HG03457 (cell line): ENCODE measurements around the gene TTL.
"Not testable (repeated sequence)": the region's sequence is repeated elsewhere in the genome, so short reads cannot be mapped to it uniquely, and the experiment has no call there.

Experiments used
- ATAC-seq: cut with Tn5 transposase; IDR thresholded peaks from one replicate; pipeline ENCODE4 v1.9.1; 2021; ENCODE audit warnings: moderate number of reproducible peaks; ENCODE audit not compliant: unreplicated experiment

Gene TTL

DNA sequence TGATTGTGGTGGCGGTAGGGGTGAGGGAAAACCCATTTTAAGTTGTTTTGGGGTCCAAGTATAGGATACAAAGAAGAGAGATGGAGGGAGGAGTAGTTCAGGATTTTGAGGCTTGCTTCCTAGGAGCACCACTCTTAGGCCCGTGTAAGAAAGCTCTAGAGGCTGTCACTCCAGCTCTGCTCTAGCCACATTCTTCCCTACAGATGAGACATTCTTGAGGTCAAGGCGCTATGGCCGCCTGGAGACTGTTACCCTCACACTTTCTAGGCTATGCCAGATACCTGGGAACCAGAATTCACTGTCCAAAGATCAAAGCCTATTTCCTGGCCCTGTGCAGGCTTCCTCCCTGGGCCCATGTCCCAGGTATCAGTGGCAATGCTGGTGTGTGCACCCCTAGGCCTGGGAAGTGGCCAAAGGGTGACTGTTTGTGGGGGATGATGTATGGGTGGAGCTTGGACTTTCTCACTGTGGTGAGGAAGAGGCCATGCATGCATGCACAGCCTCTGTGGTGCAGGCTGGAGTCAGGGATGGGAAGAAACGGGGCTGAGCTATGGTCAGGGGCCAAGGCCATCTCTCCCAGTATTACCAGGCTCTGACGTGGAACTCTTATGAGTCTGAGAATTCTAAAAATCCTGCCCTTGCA is 7.0 kb upstream of the TTL start:
- ATAC-seq, result no peak

DNA sequence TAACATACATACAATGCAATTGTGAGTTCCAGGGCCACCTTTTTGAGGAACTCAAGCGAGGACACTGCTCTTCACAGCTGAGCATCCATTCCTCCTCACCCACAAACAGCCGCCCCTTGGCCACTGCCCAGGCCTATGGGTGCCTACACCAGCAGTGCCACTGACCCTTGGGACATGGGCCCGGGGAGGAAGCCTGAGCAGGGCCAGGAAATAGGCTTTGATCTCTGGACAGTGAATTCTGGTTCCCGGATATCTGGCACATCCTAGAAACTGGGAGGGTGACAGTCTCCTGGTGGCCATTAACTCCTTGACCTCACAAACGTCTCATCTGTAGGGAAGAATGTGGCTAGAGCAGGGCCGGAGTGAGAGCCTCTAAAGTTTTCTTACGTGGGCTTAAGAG is 5.5 kb upstream of the TTL start:
- ATAC-seq, result no peak

DNA sequence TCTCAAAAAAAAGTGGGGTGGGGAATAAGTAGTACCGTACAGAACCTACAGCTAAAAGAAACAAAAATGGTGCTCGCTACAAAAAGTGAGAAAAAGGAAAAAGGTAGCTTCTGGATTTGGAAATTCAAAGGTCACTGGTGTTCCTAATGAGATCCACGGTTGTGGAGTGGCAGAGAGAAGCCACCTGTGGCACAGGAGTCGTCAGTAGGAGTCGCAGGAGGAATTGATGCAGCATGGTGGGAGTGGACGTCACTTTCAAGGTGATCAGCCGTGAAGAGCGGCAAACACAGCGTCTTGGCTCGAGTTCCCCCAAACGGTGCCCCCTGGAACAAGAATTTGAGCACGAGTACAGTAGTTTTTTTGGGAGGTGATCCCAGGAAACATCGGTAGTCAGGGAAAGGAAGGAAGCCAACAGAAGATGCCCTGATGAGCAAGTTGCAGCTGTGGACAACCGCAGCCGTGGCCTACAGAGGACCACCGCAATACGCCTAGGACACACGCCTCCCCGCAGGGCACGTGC is 1.4 kb upstream of the TTL start:
- ATAC-seq, result no peak

DNA sequence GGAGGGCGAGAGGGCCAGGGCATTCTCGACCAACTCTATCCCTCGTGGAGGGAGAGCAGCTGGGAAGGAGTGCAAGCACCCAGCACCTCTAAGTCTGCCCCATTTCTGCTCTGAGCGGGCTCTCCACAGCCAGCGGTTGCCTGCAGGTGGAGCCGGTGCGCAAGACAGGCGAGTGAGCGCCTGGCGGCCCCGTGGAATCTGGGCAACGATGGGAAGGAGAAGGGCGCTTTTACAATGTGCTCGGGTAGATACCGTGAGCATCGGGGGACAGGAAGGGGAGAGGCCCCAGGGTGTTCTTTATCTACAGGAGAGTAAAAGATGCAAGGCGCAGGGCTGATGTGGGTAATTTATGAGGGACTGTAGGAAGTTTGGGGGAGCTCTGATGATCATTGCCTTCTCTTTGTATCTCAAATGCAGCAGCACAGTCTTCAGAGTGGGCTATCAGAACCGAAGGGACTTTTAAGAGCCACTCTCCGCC is 867 bp upstream of the TTL start:
- peak; percentile 54 for ATAC-seq

DNA sequence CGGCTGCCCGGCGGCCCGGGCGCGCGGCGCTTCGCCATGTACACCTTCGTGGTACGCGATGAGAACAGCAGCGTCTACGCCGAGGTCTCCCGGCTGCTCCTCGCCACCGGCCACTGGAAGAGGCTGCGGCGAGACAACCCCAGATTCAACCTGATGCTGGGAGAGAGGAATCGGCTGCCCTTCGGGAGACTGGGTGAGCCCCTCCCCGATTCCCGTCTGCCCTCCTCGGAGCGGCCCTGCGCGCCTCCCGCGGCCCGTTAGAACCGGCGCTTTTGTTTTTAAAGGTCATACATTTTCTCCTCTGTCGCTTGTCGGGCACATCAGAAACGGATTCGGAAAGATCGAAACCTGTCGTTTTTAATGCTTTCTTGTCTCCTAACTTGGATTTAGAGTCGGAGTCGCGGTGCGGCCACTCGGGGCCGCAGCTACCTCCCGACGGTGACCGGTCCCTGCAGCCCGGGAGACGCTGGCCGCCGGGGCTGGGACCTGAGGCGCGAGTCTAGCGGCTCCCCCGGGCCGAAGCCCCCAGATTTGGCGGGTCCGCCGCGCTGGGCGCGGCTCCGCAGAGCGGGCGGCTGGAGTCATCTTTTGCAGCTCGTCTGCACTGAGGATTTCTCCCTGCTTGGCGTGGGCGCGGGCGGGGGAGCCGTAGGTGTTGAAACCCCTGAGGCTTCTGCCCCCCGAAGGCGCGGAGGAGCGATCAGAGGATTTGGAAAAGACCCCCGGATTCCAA is 519 bp downstream of the TTL start:
- ATAC-seq, result peak; percentile 9

DNA sequence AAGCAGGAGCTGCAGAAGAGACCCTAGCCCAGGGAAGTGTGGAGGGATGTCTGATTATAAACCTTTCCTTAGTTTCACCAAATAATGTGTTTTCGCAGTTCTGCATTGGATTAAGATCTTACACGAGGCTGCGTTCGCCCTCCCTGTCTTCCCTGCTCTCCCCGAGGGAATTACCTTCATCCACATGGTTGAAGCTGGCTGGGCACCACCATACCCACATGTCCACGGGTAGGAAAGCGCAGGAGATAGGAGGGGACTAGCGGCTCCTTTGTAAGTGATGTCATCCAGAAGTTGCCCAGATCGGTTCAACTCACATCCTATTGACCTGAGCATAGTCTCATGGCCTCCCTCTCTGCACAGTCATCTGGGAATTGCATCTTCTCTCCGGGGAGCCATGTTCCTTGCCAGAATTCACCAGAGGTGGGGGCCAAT is 1.1 kb downstream of the TTL start:
- ATAC-seq, result no peak

DNA sequence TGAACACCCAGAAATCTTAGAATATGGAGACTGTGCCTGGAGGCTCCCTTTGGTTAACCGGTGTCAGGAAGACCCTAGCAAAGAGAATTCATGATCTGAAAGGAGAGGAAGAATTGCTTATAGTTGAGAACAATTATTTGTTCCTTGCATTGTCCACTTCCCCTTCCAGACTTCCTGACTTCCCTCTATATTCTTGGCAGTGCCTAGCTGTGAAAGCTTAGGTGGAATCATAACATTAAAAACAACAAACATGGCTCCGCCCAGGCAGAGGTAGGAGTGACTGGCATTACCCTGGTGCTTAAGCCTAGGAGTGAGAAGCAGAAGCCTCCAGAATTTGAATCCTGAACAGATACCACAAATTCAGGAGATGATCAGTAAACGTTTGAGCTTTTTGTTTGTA is 1.9 kb downstream of the TTL start:
- ATAC-seq, result no peak

DNA sequence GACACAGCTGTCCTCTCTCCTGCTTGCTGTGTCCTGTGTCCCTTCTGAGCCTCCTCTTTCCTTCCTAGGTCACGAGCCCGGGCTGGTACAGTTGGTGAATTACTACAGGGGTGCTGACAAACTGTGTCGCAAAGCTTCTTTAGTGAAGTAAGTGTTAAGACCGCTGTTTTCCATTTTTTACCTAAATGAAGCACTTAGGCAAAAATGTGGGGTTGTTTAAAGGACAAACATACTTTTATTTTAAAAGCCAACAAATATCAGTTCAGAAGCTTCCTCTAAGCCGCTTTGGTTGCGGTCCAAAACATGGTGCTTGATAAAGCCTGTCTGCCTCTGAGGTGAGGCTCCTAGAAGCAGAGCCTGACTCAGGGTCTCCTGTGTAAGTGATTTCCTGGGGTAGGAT is 3.9 kb downstream of the TTL start:
- ATAC-seq, result no peak

DNA sequence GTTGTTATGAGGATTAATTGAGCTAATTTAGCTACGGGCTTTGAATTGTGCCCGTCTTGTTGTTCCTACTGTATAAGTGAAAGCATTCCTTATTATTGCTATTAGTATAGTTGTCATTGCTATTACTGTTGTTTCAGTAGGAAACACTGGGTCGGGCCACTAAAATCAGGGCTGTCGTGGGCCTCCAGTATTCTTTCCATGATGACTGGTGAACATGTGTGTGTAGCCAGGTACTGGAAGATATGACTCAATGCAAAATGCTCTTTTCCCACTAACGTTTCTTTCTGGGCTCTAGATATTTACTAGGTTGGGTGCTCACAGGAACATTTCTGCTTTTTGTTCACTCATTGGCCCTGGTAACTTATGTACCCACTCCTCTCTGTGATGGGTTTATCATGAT is 4.9 kb downstream of the TTL start:
- ATAC-seq, result no peak

DNA sequence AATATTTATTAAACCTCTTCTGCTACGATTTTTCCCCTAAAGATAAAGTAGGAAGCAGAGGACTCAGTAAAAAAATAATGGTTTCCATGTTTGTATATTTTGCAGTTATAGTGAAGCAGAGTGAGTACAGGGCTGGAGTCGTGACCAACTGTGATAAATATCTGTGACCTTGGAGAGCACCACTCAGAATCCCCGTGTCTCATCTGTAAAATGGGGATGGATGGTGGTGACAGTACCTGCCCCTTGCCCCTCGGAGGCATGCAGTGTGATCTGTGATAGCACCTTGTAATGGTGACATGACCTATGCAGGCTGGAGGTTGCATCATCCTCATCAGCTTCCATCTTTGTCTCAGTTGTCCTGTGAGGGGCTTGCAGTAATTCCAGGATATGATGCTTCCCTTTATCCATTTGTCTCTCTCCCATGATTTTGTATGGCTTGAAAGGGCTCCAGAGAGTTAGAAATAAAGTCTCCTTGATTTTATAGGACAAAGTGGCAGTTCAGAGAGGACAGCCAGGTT is 5.5 kb downstream of the TTL start:
- no peak for ATAC-seq

DNA sequence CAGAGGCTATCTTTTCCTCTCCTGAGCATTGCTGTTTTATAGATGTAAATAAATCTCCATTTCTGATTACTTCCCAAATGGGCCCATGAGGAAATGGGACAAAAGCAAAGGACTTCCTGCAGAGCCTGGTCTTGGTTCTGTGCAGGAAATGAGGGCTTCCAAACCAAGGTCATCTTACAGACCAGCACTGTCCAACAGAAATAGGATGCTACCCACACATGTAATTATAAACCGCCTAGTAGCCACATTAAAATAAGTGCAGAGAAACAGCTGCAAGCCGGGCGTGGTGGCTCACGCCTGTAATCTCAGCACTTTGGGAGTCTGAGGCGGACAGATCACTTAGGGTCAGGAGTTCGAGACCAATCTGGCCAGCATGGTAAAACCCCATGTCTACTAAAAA is 6.2 kb downstream of the TTL start:
- no peak for ATAC-seq

DNA sequence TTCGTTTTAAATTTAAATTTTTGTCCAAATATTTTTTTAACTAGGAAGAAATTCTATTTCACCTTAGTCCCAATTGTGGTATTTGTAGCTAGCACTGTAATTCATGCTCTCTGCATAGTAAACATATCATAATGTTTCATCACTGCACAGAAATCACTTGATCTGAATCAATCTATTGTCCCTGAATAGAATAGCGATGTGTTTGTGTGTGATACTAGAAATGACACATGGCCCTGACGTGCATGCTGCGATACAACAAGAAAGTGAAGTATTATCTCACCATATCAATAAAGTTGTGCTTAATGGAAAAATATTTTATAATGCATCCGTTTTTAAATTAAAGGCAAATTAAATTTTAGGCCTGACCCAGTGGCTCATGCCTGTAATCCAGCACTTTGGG is 10.0 kb downstream of the TTL start:
- no peak for ATAC-seq

DNA sequence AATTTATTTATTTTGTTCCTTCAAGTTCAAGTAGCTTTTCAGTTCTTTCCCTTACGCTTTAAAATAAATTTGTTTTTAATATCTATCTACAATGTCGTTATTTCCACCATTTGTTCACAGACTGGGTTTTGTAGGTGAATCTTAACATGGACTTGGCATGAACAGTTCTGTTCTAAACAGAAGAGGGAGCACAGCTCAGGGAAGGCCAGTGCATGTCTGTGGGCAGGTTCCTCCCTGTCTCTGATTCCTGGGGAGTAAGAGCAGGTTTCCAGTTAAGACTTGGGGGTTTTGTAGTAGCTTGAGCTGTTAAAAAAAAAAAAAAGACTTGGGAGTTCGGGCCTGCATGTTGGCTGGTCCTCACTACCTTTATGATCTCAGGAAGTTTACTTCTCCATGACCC is 11.1 kb downstream of the TTL start:
- no peak for ATAC-seq

DNA sequence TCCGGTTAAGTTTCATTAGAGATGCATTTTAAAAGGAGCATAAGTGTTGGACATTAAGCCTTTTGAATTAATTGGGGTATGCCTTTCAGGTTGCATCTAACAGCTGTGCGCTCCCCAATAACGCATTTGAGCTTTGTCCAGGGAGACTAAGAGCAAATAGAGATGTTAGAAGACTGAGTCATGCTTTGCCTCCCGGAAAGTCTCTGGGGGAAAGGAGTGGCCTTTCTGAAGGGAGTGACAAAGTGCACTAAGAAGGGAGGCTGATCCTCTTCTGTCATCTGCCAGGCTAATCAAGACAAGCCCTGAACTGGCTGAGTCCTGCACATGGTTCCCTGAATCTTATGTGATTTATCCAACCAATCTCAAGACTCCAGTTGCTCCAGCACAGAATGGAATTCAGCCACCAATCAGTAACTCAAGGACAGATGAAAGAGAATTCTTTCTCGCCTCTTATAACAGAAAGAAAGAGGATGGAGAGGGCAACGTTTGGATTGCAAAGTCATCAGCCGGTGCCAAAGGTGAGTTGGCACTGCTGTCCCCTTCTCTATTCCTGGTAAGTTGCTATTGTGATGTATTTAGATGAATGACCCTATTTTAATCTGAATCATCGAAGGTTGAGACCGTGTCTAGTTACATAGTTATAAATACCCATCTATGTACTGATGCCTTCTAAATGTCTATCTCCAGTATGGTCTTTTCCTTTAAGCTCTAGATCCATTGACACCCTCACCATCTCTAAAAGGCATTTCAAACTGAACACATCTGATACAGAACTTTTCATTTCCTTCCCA is 12.1 kb downstream of the TTL start:
- no peak for ATAC-seq

DNA sequence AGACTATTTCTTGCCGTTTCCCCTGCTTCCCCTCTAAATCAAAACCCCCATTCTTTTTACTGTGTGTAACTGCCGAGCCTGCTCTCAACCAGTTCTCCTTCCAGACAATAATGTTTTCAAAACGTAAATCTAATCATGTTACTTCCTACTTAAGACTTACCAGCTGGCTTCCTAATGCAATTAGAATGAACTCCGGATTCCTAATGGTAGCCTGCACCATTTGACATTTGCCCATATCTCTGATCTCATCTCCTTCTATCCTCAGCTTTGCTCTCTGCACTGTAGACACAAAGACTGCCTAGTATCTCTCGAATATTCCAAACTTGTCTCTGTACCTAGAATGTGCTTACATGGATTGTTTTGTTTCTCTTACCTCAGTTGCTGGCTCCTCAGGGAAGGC is 12.9 kb downstream of the TTL start:
- ATAC-seq, result no peak

DNA sequence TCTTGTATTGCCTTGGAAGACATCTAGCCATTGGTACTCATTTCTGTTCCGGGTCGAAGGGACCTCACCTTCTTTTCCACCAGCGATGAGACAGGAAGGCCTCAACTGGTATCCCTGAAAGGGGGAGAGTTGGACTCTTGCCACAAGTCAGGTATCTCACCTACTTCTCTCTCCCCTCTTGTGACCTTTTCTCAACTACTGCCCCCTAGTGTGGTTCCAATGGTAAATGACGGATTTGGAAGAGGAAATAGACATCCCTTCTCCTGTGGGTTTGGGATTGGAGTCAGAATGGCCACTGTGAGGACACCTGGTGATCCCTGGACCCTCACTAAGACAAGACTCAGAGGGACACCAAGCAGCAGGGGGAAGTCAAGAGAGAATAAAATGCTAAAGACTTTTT is 13.9 kb downstream of the TTL start:
- ATAC-seq, result not testable (repeated sequence)

DNA sequence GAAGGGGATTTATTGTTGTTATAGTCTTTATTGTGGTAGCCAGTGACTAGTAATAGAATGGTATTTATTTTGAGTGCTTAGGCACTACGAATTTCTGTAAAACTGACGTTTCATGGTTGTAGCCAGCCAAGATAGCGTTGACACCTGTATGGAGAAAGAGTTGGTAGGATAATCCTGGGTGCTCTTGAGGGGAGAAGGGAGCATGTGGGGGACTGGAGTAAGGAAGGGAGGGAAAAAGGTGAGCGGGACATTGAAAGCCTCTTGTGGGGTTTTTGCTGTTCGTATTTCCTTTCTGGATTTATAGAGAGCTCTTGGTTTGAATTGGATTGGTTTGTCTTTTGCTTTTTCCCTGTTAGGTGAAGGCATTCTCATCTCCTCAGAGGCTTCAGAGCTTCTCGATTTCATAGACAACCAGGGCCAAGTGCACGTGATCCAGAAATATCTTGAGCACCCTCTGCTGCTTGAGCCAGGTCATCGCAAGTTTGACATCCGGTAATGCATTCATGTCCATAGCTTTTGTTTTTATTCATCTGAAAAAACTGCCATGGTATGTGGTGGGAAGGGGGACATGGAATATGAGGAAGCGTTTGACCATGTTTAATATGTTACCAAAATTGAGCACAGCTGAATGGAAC is 19.0 kb downstream of the TTL start:
- not testable (repeated sequence) for ATAC-seq

DNA sequence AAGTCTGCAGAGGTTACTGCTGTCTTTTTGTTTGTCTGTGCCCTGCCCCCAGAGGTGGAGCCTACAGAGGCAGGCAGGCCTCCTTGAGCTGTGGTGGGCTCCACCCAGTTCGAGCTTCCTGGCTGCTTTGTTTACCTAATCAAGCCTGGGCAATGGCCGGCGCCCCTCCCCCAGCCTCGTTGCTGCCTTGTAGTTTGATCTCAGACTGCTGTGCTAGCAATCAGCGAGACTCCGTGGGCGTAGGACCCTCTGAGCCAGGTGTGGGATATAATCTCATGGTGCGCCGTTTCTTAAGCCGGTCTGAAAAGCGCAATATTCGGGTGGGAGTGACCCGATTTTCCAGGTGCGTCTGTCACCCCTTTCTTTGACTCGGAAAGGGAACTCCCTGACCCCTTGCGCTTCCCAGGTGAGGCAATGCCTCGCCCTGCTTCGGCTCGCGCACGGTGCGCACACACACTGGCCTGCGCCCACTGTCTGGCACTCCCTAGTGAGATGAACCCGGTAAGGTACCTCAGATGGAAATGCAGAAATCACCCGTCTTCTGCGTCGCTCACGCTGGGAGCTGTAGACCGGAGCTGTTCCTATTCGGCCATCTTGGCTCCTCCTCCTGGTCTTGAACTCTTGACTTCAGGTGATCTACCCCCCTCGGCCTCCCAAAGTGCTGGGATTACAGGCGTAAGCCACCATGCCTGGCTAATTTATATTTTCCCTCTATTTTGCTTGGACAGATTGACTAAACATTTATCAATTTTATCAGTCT is 27.5 kb downstream of the TTL start:
- not testable (repeated sequence) for ATAC-seq

DNA sequence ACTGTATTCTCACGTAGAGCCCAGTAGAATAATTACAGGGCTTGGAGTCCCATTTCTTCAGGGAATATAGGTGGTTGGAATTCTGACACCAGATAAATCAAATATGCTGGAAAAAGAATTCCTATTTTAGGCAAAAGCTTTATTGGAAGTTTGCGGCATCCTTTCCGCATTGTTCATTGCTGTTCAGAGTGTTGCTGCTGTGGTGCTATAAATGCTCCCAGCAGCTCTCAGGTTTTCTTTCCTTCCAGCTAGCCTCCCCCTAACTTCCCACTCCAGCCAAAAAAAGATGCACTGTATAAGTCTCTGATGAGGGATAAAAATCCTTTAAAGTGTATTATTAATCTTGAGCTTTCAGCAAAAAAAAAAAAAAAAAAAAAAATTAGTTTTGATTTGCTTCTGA is 34.8 kb downstream of the TTL start:
- no peak for ATAC-seq

DNA sequence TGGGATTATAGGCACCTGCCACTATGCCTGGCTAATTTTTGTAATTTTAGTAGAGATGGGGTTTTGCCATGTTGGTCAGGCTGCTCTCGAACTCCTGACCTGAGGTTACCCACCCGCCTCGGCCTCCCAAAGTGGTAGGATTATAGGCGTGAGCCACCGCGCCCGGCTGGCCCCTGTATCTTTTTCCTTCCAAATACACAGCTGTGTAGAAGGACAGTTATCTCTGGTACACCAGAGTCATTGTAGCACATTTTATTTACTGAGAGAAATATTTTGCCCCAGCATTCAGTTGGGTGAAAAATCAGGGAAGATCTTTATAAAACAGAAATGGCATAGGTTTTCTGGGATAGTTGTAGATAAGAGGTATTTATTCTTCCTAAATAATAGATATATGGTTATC is 36.9 kb downstream of the TTL start:
- no peak for ATAC-seq
